ENCODE results near the gene WRNIP1. TPM values are rescaled to one million over a fixed set of nuclear protein-coding genes. Genes with fewer than 3 reads are reported as not detected.

The WRNIP1 gene
- total and polyA plus RNA-seq, 2 of the 13 experiments (the other 11 are each of a cell fraction or from before 2014, with no cell fraction given) = 77.7 to 90.3 TPM

DNA sequence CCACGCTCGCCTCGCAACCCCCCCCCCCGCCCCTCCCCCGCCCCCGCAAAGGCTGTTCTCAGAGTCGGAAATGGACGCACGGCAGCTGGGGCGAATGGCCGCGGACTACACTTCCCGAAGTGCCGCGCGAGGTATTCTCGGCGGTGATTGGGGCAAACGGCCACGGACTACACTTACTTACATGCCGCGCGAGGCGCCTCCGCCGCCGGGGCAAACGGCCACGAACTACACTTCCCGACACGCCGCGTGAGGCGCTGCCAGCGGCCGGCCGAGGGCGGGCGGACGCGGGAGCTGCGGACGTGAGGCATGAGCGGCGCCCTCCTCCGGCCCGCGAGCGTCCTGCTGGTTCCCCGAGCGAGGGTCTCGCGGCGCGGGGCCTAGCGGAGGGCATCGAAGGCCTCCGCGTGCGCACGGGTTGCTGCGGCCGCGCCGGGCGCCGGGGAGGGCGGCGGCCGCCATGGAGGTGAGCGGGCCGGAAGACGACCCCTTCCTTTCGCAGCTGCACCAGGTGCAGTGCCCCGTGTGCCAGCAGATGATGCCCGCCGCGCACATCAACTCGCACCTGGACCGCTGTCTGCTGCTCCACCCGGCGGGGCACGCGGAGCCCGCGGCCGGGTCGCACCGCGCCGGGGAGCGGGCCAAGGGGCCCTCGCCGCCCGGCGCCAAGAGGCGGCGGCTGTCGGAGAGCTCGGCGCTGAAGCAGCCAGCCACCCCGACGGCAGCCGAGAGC is at the start of gene WRNIP1 (continued):
- TF ChIP-seq, protein P1, sequence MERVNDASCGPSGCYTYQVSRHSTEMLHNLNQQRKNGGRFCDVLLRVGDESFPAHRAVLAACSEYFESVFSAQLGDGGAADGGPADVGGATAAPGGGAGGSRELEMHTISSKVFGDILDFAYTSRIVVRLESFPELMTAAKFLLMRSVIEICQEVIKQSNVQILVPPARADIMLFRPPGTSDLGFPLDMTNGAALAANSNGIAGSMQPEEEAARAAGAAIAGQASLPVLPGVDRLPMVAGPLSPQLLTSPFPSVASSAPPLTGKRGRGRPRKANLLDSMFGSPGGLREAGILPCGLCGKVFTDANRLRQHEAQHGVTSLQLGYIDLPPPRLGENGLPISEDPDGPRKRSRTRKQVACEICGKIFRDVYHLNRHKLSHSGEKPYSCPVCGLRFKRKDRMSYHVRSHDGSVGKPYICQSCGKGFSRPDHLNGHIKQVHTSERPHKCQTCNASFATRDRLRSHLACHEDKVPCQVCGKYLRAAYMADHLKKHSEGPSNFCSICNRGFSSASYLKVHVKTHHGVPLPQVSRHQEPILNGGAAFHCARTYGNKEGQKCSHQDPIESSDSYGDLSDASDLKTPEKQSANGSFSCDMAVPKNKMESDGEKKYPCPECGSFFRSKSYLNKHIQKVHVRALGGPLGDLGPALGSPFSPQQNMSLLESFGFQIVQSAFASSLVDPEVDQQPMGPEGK (CRISPR knock-in tag; IDR thresholded peaks at IDR 0.05) = peak; percentile 79
- TF ChIP-seq, protein P2, sequence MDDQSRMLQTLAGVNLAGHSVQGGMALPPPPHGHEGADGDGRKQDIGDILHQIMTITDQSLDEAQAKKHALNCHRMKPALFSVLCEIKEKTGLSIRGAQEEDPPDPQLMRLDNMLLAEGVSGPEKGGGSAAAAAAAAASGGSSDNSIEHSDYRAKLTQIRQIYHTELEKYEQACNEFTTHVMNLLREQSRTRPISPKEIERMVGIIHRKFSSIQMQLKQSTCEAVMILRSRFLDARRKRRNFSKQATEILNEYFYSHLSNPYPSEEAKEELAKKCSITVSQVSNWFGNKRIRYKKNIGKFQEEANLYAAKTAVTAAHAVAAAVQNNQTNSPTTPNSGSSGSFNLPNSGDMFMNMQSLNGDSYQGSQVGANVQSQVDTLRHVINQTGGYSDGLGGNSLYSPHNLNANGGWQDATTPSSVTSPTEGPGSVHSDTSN (CRISPR knock-in tag; IDR thresholded peaks at IDR 0.05; ENCODE audit: borderline replicate concordance) = no peak
- peak; percentile 23 for TF ChIP-seq PTBP1 (IDR thresholded peaks at IDR 0.05; ENCODE audit: low read depth, low read length, poor library complexity, severe bottlenecking)
- TF ChIP-seq, protein P3, sequence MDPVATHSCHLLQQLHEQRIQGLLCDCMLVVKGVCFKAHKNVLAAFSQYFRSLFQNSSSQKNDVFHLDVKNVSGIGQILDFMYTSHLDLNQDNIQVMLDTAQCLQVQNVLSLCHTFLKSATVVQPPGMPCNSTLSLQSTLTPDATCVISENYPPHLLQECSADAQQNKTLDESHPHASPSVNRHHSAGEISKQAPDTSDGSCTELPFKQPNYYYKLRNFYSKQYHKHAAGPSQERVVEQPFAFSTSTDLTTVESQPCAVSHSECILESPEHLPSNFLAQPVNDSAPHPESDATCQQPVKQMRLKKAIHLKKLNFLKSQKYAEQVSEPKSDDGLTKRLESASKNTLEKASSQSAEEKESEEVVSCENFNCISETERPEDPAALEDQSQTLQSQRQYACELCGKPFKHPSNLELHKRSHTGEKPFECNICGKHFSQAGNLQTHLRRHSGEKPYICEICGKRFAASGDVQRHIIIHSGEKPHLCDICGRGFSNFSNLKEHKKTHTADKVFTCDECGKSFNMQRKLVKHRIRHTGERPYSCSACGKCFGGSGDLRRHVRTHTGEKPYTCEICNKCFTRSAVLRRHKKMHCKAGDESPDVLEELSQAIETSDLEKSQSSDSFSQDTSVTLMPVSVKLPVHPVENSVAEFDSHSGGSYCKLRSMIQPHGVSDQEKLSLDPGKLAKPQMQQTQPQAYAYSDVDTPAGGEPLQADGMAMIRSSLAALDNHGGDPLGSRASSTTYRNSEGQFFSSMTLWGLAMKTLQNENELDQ (CRISPR knock-in tag; IDR thresholded peaks at IDR 0.05; ENCODE audit: borderline replicate concordance) = no peak
- TF ChIP-seq SCMH1 (CRISPR knock-in tag; IDR thresholded peaks at IDR 0.05; ENCODE audit: borderline replicate concordance) = no peak
- TF ChIP-seq PPARG (CRISPR knock-in tag; conservative IDR thresholded peaks at IDR 0.05) = peak; percentile 42
- TF ChIP-seq SALL2 (CRISPR knock-in tag; IDR thresholded peaks at IDR 0.05) = peak; percentile 96
- 0 out of 2 replicates have a peak, but pooled peaks have one; percentile 33 for TF ChIP-seq ZNF296 (CRISPR knock-in tag; conservative IDR thresholded peaks at IDR 0.05)
- TF ChIP-seq, protein P4, sequence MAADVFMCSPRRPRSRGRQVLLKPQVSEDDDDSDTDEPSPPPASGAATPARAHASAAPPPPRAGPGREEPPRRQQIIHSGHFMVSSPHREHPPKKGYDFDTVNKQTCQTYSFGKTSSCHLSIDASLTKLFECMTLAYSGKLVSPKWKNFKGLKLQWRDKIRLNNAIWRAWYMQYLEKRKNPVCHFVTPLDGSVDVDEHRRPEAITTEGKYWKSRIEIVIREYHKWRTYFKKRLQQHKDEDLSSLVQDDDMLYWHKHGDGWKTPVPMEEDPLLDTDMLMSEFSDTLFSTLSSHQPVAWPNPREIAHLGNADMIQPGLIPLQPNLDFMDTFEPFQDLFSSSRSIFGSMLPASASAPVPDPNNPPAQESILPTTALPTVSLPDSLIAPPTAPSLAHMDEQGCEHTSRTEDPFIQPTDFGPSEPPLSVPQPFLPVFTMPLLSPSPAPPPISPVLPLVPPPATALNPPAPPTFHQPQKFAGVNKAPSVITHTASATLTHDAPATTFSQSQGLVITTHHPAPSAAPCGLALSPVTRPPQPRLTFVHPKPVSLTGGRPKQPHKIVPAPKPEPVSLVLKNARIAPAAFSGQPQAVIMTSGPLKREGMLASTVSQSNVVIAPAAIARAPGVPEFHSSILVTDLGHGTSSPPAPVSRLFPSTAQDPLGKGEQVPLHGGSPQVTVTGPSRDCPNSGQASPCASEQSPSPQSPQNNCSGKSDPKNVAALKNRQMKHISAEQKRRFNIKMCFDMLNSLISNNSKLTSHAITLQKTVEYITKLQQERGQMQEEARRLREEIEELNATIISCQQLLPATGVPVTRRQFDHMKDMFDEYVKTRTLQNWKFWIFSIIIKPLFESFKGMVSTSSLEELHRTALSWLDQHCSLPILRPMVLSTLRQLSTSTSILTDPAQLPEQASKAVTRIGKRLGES (CRISPR knock-in tag; IDR thresholded peaks at IDR 0.05; ENCODE audit: borderline replicate concordance) = peak; percentile 88
- TF ChIP-seq ARID2 (CRISPR knock-in tag; IDR thresholded peaks at IDR 0.05; ENCODE audit: borderline replicate concordance) = peak; percentile 94; the same call in 1 of the 2 replicates
- TF ChIP-seq HMGA1 (CRISPR knock-in tag; conservative IDR thresholded peaks at IDR 0.05) = no peak
- TF ChIP-seq, protein P5, sequence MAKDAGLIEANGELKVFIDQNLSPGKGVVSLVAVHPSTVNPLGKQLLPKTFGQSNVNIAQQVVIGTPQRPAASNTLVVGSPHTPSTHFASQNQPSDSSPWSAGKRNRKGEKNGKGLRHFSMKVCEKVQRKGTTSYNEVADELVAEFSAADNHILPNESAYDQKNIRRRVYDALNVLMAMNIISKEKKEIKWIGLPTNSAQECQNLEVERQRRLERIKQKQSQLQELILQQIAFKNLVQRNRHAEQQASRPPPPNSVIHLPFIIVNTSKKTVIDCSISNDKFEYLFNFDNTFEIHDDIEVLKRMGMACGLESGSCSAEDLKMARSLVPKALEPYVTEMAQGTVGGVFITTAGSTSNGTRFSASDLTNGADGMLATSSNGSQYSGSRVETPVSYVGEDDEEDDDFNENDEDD (CRISPR knock-in tag; IDR thresholded peaks at IDR 0.05; ENCODE audit: borderline replicate concordance) = peak; percentile 89
- no peak for TF ChIP-seq BRCA1 (CRISPR knock-in tag; IDR thresholded peaks at IDR 0.05)
- no peak for TF ChIP-seq TCF7 (IDR thresholded peaks at IDR 0.05; ENCODE audit: low read depth)
- TF ChIP-seq ZNF703 (CRISPR knock-in tag; IDR thresholded peaks at IDR 0.05; ENCODE audit: borderline replicate concordance) = no peak

All from HepG2 (cell line).